ENCODE measurements around the gene ARHGAP18.

- no peak for TF ChIP-seq CTCF (IDR thresholded peaks at IDR 0.05)
- TF ChIP-seq EZH2 (IDR thresholded peaks at IDR 0.05) = no peak
Measured at GRCh38 chr6:129701721-129702455, 8.1 kb downstream of the ARHGAP18 start.

Measured in neural progenitor cell (in vitro differentiated cells).